ENCODE results near the gene ATXN7L1. TPM values are rescaled to one million over a fixed set of nuclear protein-coding genes. Genes with fewer than 3 reads are reported as not detected.

The ATXN7L1 gene
- total RNA-seq, 3 donors from 2014 or later, result 19.7 to 29.5 (median 26.0) TPM

DNA sequence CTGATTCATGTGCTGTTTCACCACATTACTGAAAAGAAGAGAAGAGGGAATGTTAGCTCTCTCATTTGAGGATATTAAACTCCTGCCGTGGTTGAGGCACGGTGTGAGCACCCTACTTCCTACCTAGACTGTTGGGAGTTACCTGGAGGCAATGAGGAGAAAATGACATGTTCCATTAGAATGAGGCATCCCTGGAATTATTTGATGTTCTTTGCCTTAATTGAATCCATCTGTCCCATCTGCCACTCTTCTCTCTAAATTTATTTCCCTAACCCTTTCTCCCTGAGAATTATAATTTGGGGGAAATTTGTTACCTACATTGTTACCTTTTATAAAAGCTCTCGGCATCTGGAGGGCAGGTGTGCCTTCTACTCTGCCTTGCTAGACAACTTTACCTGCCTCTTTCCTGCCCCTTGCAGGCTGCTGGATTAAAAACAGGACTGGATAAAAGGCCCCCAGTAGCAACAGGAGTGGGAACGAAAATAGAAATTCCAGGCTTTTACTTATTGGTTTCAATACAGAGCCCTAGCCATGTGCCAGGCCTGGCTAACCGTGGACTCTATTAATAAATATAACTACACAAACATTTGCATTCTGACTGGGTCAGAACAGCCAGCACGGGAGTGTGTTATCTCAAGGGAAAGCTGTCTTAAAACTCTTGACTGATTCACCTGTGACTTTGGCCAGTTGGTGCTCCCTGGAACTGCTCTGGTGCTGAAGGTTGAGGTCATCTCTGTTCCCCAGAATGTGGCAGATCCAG, 4.4 kb upstream of the ATXN7L1 start:
- peaks cover 12% of the 10 kb centered on the region for H3K4me1 ChIP-seq (ENCODE audit: low read depth)
- TF ChIP-seq, protein P1, sequence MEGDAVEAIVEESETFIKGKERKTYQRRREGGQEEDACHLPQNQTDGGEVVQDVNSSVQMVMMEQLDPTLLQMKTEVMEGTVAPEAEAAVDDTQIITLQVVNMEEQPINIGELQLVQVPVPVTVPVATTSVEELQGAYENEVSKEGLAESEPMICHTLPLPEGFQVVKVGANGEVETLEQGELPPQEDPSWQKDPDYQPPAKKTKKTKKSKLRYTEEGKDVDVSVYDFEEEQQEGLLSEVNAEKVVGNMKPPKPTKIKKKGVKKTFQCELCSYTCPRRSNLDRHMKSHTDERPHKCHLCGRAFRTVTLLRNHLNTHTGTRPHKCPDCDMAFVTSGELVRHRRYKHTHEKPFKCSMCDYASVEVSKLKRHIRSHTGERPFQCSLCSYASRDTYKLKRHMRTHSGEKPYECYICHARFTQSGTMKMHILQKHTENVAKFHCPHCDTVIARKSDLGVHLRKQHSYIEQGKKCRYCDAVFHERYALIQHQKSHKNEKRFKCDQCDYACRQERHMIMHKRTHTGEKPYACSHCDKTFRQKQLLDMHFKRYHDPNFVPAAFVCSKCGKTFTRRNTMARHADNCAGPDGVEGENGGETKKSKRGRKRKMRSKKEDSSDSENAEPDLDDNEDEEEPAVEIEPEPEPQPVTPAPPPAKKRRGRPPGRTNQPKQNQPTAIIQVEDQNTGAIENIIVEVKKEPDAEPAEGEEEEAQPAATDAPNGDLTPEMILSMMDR (IDR thresholded peaks at IDR 0.05), result no peak
- no peaks in the 10 kb centered on the region for H3K9me3 ChIP-seq
- no peak for ATAC-seq
- no peak overlapping the region for H3K4me3 ChIP-seq
- intact Hi-C loops (cut with DNase I, micrococcal nuclease), result no loop called here
- H3K36me3 ChIP-seq (ENCODE audit: low read depth), result no peaks in the 10 kb centered on the region
- DNase-seq, result no peak

DNA sequence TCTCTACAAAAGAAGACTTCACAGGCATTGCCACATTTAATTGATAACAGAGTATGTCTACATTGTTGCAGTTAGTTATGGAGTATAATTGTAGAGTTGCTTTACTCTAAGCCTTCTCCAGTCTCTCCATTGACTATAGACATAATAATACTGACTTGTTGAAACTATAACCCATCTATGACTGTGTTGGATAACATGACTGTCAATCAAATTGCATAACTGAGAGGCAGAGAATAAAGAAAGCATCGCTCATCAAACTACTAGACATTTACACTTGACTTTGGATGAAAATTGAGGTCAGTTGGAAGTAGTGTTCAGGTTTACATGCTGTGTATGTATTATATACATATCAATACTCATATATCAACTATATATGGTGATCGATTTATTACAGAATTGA, 3.4 kb upstream of the ATXN7L1 start:
- TF ChIP-seq, protein P1 (IDR thresholded peaks at IDR 0.05), result no peak
- Histone ChIP-seq H3K4me1 (ENCODE audit: low read depth) (peaks cover 18% of the 10 kb centered on the region), H3K4me3 (no peak overlapping the region), H3K9me3 (no peaks in the 10 kb centered on the region), H3K36me3 (ENCODE audit: low read depth) (no peaks in the 10 kb centered on the region)
- no peak for DNase-seq
- intact Hi-C loops (cut with DNase I, micrococcal nuclease), result loop anchor here in 1 of 2 donors (10.0 kb wide), 1 partner anchor 115 kb away; no protein-coding TSS in a partner anchor
- ATAC-seq, result no peak

DNA sequence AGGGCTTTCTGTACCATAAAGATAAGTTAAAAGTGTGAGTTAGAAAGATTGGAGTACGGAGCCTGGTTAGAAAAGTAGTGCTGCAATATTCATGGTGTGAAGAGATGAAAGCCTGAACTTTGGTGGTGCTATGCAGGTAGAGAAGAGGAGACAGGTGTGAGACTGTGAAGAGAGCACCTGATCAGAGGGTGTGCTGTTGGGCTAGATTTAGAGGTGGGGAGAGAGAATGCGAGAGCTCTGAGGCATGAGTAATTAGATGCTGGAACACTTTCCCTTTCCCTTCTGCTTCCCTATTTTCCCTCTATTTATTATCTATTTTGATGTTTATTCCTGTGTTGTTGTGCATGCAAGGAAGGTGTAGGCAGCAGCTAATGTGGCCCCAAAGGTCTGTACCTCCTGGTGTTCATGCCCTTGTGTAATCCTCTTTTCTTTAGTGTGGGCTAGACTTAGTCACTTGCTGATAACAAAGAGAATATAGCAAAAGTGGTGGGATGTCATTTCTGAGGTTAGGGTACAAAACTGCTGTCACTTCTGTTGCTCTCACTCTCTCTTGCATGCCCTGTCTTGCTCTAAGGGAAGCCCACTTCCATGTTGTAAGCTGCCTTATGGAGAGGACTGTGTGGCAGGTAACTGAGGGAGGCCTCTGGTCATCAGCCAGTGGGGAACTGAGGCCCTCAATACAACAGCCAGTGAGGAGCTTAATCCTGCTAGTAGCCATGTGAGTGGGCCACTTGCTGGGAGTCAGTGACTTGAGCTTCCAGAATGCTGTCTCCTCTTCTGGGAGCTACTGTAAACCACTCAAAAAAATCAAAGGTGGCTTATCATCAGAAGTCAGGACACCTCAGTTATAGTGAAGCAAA, 2.6 kb upstream of the ATXN7L1 start:
- intact Hi-C loops (cut with DNase I, micrococcal nuclease), result loop anchor here in 1 of 2 donors (10.0 kb wide), 1 partner anchor 114 kb away; no protein-coding TSS in a partner anchor
- no peak for DNase-seq
- TF ChIP-seq, protein P1 (IDR thresholded peaks at IDR 0.05), result no peak
- H3K4me1 ChIP-seq (ENCODE audit: low read depth), result peaks cover 18% of the 10 kb centered on the region
- H3K9me3 ChIP-seq, result no peaks in the 10 kb centered on the region
- H3K36me3 ChIP-seq (ENCODE audit: low read depth), result no peaks in the 10 kb centered on the region
- H3K4me3 ChIP-seq, result no peak overlapping the region
- no peak for ATAC-seq

GRCh38 chr7:105877736-105878135, 1.3 kb upstream of the ATXN7L1 start:
- TF ChIP-seq, protein P1 (IDR thresholded peaks at IDR 0.05), result no peak
- peaks cover 20% of the 10 kb centered on the region for H3K4me1 ChIP-seq (ENCODE audit: low read depth)
- peak in 1 of 3 donors; percentile 18 for DNase-seq
- no peak for ATAC-seq
- peak overlapping the region; percentile 51 for H3K4me3 ChIP-seq
- no peaks in the 10 kb centered on the region for H3K9me3 ChIP-seq
- no peaks in the 10 kb centered on the region for H3K36me3 ChIP-seq (ENCODE audit: low read depth)
- intact Hi-C loops (cut with DNase I, micrococcal nuclease), result loop anchor here in 1 of 2 donors (10.0 kb wide), 1 partner anchor 113 kb away; no protein-coding TSS in a partner anchor

GRCh38 chr7:105876964-105877601, 684 bp upstream of the ATXN7L1 start:
- TF ChIP-seq, protein P1 (IDR thresholded peaks at IDR 0.05), result no peak
- Histone ChIP-seq H3K4me3 (peak overlapping the region; percentile 51), H3K36me3 (ENCODE audit: low read depth) (no peaks in the 10 kb centered on the region), H3K9me3 (no peaks in the 10 kb centered on the region), H3K4me1 (ENCODE audit: low read depth) (peaks cover 20% of the 10 kb centered on the region)
- intact Hi-C loops (cut with DNase I, micrococcal nuclease), result loop anchor here in 1 of 2 donors (10.0 kb wide), 1 partner anchor 112 kb away; no protein-coding TSS in a partner anchor
- DNase-seq (peak; percentile 77 to 82 (median 77)), ATAC-seq (peak; percentile 67)

Measured in mucosa of descending colon (tissue), 3 donors.